ENCODE measurements around the gene TMEM236.

DNA sequence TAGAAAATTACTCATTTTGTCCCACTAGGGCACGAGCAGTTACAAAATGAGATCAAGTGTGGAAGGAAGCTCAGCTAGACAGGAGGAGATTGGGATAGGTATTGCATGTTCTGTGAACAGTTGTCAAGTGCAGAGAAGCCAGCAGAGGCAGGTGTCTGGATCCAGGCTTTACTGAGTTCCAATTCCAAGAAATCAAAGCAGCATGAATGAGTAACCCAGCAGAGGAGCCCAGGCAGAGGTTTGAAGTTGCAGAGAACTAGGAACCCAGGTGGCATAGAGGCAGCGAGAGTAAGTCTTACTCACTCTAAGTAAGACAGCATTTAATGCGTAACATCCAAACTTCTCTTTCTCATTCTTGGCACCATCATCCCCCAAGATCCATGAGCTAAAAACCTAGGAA lies 68.9 kb downstream of the TMEM236 start:
- TF ChIP-seq POLR2A (IDR thresholded peaks at IDR 0.05), result no peak
- TF ChIP-seq, protein P1, sequence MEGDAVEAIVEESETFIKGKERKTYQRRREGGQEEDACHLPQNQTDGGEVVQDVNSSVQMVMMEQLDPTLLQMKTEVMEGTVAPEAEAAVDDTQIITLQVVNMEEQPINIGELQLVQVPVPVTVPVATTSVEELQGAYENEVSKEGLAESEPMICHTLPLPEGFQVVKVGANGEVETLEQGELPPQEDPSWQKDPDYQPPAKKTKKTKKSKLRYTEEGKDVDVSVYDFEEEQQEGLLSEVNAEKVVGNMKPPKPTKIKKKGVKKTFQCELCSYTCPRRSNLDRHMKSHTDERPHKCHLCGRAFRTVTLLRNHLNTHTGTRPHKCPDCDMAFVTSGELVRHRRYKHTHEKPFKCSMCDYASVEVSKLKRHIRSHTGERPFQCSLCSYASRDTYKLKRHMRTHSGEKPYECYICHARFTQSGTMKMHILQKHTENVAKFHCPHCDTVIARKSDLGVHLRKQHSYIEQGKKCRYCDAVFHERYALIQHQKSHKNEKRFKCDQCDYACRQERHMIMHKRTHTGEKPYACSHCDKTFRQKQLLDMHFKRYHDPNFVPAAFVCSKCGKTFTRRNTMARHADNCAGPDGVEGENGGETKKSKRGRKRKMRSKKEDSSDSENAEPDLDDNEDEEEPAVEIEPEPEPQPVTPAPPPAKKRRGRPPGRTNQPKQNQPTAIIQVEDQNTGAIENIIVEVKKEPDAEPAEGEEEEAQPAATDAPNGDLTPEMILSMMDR (IDR thresholded peaks at IDR 0.05), result no peak

All from uterus (tissue), 2 donors.